Epithelial cell of esophagus (primary cell): ENCODE results near the gene AJM1.
"Not testable (repeated sequence)": the region's sequence is repeated elsewhere in the genome, so short reads cannot be mapped to it uniquely, and the experiment has no call there.

ENCODE experiments used
- DNase-seq: peaks from one replicate; pipeline ENCODE4 v3.0.0; 2010; ENCODE audit warnings: low read depth
- H3K4me3 ChIP-seq: 2 replicates; pipeline ENCODE4 v1.5.1; 2011; ENCODE audit warnings: mild to moderate bottlenecking, low read length, control low read depth
- TF ChIP-seq, protein P1 (sequence below): IDR thresholded peaks from 2 replicates; pipeline ENCODE4 v1.5.1; 2011; ENCODE audit warnings: low read depth, mild to moderate bottlenecking, low read length, control low read depth, inconsistent platforms; ENCODE audit not compliant: insufficient read depth; ENCODE audit errors: missing control alignments

The AJM1 gene

GRCh38 chr9:136835932-136836904 is 6.1 kb upstream of the AJM1 start:
- TF ChIP-seq, protein P1, sequence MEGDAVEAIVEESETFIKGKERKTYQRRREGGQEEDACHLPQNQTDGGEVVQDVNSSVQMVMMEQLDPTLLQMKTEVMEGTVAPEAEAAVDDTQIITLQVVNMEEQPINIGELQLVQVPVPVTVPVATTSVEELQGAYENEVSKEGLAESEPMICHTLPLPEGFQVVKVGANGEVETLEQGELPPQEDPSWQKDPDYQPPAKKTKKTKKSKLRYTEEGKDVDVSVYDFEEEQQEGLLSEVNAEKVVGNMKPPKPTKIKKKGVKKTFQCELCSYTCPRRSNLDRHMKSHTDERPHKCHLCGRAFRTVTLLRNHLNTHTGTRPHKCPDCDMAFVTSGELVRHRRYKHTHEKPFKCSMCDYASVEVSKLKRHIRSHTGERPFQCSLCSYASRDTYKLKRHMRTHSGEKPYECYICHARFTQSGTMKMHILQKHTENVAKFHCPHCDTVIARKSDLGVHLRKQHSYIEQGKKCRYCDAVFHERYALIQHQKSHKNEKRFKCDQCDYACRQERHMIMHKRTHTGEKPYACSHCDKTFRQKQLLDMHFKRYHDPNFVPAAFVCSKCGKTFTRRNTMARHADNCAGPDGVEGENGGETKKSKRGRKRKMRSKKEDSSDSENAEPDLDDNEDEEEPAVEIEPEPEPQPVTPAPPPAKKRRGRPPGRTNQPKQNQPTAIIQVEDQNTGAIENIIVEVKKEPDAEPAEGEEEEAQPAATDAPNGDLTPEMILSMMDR: no peak
- no peak overlapping the region for H3K4me3 ChIP-seq
- DNase-seq: no peak

DNA sequence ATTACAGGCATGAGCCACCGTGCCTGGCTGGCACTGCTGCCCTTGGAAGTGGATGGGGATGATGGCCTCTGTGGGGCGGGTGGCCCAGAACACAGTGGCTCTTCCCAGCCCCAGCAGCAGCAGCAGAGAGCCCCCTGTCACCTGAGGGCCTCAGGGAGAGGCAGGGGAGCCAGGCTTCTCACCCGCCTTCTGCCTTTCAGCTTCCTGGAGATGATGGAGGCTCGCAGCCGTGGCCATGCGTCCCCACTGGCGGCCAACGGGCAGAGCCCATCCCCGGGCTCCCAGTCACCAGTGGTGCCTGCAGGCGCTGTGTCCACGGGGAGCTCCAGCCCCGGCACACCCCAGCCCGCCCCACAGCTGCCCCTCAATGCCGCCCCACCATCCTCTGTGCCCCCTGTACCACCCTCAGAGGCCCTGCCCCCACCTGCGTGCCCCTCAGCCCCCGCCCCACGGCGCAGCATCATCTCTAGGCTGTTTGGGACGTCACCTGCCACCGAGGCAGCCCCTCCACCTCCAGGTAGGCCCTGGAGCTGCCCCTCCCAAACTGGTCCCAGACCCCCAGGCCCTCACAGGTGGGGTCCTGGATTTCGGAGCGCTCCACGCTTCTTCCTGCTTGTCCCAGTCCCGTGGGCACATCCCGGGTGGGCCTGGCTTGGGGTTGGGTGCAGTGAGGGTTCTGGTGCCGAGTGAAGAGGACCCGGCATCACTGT is 5.0 kb upstream of the AJM1 start:
- H3K4me3 ChIP-seq: no peak overlapping the region
- DNase-seq: no peak
- TF ChIP-seq, protein P1: no peak

DNA sequence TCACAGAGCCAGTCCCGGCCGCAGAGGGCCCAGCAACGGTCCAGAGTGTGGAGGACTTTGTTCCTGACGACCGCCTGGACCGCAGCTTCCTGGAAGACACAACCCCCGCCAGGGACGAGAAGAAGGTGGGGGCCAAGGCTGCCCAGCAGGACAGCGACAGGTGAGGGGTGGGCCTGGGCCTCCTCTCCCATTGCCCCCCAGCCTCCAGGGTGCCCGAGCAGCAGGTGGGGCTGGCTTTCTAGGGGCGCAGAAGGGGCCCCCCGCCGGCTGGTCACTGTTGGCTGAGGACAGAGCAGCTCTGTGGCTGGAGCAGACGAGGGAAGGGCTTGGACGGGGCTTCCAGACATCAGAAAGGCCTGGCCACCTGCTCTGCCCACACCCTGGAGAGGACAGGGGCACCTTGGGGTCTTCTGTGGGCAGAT is 4.4 kb upstream of the AJM1 start:
- not testable (repeated sequence) for H3K4me3 ChIP-seq, DNase-seq

- TF ChIP-seq, protein P1: no peak
- no peak for DNase-seq
- no peak overlapping the region for H3K4me3 ChIP-seq
Observed at GRCh38 chr9:136838314-136839228, 3.7 kb upstream of the AJM1 start.

GRCh38 chr9:136839229-136840139 is 2.8 kb upstream of the AJM1 start:
- no peak overlapping the region for H3K4me3 ChIP-seq
- DNase-seq: no peak
- TF ChIP-seq, protein P1: no peak

- no peak overlapping the region for H3K4me3 ChIP-seq
- no peak for DNase-seq
- TF ChIP-seq, protein P1: no peak
Observed at GRCh38 chr9:136840140-136840876, 2.0 kb upstream of the AJM1 start.
